ENCODE measurements around the gene HBA2. TPM values are rescaled to one million over a fixed set of nuclear protein-coding genes. Genes with fewer than 3 reads are reported as not detected.
"Not testable (repeated sequence)": the region's sequence is repeated elsewhere in the genome, so short reads cannot be mapped to it uniquely, and the experiment has no call there.

The HBA2 gene
- total RNA-seq, 1 donor from 2014 or later, result 7,549 TPM

DNA sequence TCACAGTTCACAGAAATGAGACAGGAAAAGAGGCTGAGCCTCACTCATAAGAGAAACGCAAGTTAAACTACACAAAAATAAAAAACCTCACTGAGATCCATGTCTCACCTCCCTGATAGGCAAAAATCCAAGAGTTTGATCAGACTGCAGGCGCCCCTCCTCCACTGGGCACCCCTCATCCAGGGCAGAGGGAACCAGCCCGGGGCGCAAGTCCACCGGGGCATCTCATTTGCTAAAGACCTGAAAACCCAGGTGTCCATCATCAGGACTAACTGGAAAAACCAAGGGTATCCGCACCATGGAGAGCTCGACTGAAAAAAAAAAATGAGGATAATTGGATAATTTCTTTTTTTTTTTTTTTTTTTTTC lies 17.7 kb upstream of the HBA2 start:
- no peak for DNase-seq

DNA sequence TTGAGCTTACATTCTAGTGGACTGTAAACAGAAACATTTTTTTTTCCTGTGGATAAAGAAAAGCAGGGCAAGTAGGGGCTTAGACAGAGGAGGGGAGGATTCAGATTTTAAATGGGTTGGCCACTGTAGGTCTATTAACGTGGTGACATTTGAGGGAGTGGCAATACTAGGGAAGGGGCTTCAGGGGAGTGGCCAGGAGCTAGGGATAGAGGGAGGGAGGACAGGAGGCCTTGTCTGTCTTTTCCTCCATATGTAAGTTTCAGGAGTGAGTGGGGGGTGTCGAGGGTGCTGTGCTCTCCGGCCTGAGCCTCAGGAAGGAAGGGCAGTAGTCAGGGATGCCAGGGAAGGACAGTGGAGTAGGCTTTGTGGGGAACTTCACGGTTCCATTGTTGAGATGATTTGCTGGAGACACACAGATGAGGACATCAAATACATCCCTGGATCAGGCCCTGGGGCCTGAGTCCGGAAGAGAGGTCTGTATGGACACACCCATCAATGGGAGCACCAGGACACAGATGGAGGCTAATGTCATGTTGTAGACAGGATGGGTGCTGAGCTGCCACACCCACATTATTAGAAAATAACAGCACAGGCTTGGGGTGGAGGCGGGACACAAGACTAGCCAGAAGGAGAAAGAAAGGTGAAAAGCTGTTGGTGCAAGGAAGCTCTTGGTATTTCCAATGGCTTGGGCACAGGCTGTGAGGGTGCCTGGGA lies 13.4 kb upstream of the HBA2 start:
- DNase-seq, result no peak

GRCh38 chr16:160242-160641 lies 12.4 kb upstream of the HBA2 start:
- DNase-seq, result not testable (repeated sequence)

DNA sequence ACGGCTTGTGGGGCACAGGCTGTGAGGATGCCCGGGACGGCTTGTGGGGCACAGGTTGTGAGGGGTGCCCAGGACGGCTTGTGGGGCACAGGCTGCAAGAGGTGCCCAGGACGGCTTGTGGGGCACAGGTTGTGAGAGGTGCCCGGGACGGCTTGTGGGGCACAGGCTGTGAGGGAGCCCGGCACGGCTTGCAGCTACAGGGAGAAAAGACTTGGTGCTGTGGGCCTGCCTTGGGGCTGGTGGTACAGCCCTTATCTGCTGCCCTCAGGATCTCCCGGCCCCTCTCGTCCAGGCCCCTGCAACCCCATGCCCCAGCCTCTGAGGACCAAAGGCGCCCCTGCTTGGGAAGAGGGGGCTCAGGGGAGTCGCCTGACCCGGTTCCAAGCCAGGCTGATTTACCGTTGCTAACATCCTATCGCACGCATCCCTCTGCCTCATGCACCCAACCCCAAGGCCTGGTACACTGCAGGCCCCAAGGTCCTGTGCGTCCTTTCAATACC lies 11.9 kb upstream of the HBA2 start:
- no peak for DNase-seq

DNA sequence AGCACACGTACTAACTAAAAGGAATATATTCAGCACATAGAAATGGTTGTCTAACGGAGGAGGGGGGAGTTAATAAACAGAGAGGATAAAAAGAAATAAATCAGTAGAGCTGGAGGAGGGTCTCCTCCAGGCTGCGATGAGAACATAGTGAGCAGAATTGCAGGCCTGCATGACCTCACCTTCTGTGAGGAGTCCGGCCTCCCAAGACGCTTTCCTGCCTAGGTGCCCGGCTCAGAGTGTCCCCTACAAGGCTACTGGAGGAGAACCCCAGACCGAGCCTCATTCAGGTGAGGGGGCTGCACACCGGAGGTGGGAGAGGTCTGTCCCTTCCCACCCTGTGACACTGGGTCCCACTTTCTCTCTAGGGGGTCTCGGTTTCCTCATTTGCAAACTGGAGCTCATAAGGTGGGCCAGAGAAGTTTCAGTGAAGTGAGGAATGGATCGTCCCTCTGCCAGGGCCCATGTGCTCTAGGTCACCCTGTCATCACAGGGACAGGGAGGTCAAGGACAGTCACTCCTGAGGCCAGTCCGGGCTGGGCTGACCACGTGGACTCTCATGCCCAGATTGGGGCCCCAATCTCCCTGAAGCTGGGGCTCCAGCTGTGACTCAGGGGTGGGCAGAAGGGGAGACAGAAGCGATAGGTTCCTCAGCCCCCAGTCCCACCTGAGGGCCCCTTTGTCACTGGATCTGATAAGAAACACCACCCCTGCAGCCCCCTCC lies 10.2 kb upstream of the HBA2 start:
- DNase-seq, result no peak

- not testable (repeated sequence) for DNase-seq
These were observed 9.5 kb upstream of the HBA2 start for GRCh38 chr16:163139-163538.

DNA sequence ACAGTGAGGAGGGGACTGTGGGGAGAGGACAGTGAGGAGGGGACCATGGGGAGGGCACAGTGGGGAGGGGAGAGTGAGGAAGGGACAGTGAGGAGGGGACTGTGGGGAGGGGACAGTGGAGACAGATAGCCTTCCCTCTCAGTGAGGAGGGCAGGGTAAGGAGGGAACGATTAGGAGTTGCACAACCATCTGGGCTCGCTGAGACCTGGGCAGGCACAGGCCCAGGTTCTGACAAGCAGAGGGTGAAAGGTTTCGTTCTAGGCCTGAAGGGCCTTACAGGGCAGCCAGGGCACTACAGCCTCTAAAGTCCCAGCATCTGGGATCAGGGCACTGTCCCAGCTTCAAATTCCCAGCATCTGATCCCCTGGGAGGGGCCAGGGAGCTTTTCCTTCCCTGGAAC lies 9.0 kb upstream of the HBA2 start:
- not testable (repeated sequence) for DNase-seq

GRCh38 chr16:164134-164823 lies 8.4 kb upstream of the HBA2 start:
- DNase-seq, result not testable (repeated sequence)

DNA sequence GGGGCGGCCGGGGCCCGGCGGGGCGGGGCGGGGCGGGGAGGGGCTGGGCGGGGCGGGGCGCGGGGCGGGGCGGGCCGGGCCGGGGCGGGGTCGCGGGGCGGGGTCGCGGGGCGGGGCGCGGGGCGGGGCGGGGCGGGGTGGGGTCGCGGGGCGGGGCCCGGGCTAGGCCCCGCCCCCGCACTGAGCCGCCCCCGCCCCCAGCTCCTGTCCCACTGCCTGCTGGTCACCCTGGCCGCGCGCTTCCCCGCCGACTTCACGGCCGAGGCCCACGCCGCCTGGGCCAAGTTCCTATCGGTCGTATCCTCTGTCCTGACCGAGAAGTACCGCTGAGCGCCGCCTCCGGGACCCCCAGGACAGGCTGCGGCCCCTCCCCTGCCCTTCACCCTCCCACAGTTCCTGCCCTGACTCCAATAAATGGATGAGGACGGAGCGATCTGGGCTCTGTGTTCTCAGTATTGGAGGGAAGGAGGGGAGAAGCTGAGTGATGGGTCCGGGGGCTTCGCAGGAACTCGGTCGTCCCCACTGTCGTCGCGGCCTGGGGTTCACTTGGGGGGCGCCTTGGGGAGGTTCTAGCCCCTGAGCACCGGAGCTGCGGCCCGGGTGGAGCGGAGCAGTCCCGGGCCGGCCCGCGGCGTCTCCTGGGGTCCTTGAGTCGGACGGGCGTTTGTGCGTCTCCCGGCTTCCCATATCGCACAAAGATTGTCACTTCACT lies 7.7 kb upstream of the HBA2 start:
- DNase-seq, result no peak

GRCh38 chr16:165539-166374 lies 6.9 kb upstream of the HBA2 start, which contains the start of gene HBM:
Gene HBM (plus strand): TSS chr16:165978. CDS start chr16:165998, 20 bp downstream.
- no peak for DNase-seq

GRCh38 chr16:166375-167121 lies 6.1 kb upstream of the HBA2 start:
- no peak for DNase-seq

DNA sequence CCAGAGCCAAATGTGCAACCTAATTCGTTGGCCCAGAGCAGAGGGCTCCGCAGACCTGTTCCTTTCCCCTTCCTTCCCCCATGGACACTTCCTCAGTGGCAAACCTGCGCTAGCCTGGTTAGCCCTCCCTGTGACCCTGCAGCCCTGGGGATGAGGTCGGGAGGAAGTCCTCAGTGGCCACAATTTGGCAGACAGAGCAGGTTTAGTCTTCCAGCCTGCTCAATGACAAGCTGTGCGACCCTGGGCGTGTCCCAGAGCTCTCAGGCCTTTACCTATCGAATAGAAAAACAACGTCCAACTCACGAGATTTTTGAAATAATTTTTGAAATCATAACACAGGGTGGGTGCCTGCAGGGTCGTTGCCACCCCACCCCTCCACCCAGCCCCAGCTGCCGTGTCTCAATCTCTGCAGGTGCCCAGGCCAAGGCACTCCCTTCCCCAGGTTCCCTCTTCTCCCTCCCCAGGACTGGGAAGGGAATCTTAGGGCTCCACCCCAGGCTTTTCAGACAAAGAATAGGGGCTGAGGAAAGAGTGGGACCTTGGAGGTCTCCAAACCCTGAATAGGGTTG lies 5.5 kb upstream of the HBA2 start:
- no peak for DNase-seq

DNA sequence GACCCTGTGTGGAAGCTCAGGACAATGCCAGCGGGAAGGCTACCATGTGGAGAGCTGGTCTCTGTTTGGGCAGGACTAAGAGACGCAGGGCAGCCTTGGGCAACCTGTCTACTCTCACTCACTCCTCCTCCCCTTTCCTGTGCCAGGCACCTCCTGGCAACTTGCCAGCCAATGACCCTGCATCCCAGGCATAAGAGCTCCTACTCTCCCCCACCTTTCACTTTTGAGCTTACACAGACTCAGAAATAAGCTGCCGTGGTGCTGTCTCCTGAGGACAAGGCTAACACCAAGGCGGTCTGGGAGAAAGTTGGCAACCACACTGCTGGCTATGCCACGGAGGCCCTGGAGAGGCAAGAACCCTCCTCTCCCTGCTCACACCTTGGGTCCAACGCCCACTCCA lies 4.3 kb upstream of the HBA2 start:
- no peak for DNase-seq

DNA sequence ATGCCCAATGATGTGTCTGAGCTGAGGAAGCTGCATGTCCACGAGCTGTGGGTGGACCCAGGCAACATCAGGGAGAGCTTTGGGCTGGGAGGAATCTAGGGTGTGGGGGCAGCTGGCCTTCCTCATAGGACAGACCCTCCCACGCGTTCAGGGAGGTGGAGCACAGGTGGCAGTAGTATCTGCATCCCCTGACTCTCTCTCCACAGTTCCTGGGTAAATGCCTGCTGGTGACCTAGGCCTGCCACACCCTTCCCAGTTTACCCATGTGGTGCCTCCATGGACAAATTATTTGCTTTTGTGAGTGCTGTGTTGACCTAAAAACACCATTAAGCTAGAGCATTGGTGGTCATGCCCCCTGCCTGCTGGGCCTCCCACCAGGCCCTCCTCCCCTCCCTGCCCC lies 3.7 kb upstream of the HBA2 start:
- no peak for DNase-seq

- DNase-seq, result not testable (repeated sequence)
These were observed 2.6 kb upstream of the HBA2 start for GRCh38 chr16:170088-170507.

- no peak for DNase-seq
These were observed 1.9 kb upstream of the HBA2 start for GRCh38 chr16:170788-171187.

- not testable (repeated sequence) for DNase-seq
These were observed 657 bp downstream of the HBA2 start for GRCh38 chr16:173211-173854.

- DNase-seq, result not testable (repeated sequence)
These were observed 1.5 kb downstream of the HBA2 start for GRCh38 chr16:173928-174769.
